Measurements from ENCODE around the gene AQP2. TPM values are rescaled to one million over a fixed set of nuclear protein-coding genes. Genes with fewer than 3 reads are reported as not detected.
"Not testable (repeated sequence)": the region's sequence is repeated elsewhere in the genome, so short reads cannot be mapped to it uniquely, and the experiment has no call there.

AQP2 gene
- polyA plus RNA-seq, 10 donors = 0.05 to 0.11 TPM; not detected in 8

- no peak for DNase-seq
Observed at GRCh38 chr12:49987625-49988303, 37.2 kb downstream of the AQP2 start.

DNA sequence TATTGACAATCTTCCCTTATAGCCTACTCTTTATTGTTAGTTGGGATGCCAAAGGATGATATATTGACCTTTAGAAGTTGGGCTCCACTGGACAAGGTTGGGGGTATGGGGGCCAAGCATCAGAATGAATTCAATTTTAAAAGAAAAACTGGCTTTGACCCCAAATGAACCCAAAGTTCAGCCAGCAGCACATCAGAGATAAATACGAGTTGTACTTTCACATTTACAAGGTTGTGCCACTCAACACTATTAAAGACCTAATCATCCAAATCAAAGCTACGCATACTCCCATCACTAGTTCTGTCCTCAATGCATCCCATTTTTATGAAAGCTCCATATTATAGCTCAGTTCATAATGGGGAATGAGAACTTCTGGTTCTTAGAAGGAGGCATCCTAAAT, 38.9 kb downstream of the AQP2 start:
- not testable (repeated sequence) for DNase-seq

GRCh38 chr12:49990273-49990672, 39.7 kb downstream of the AQP2 start:
- DNase-seq = no peak

DNA sequence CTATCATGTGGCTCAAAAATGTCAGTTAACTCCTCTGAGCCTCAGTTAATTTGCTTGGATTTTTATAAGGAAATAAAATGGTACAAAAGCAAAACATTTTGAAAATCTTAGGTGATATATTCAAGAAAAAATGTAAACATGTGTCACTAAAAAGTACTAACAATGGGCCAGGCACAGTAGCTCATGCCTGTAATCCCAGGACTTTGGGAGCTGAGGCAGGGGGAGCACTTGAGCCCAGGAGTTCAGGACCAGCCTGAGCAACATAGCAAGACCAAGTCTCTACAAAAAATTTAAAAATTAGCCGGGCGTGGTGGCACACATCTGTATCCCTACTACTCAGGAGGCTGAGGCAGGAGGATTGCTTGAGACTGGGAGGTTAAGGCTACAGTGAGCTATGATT, 47.9 kb downstream of the AQP2 start:
- no peak for DNase-seq

- no peak for DNase-seq
Observed at GRCh38 chr12:50003595-50003994, 53.1 kb downstream of the AQP2 start.

- no peak for DNase-seq
Observed at GRCh38 chr12:50004696-50005095, 54.2 kb downstream of the AQP2 start.

- DNase-seq = no peak
Observed at GRCh38 chr12:50005175-50005574, 54.6 kb downstream of the AQP2 start.

DNA sequence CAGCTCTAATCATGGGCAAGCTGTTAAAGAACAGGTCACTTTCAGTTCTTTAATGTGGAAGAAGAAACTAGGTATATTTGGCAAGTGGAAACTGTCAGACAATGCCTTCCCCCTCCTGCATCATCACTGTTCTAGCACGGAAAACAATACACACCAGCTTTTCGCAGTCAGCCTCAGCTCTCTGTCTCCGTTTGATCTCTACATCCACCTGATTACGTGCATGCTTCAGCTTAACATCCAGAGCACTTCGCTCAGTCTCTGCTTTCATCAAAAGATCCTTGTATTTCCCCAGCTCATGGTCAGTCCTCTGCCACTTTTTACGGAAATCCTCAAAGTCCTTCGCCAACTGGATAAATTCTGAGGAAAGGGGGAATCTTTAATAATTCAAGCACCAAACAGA, 55.7 kb downstream of the AQP2 start:
- DNase-seq = no peak

DNA sequence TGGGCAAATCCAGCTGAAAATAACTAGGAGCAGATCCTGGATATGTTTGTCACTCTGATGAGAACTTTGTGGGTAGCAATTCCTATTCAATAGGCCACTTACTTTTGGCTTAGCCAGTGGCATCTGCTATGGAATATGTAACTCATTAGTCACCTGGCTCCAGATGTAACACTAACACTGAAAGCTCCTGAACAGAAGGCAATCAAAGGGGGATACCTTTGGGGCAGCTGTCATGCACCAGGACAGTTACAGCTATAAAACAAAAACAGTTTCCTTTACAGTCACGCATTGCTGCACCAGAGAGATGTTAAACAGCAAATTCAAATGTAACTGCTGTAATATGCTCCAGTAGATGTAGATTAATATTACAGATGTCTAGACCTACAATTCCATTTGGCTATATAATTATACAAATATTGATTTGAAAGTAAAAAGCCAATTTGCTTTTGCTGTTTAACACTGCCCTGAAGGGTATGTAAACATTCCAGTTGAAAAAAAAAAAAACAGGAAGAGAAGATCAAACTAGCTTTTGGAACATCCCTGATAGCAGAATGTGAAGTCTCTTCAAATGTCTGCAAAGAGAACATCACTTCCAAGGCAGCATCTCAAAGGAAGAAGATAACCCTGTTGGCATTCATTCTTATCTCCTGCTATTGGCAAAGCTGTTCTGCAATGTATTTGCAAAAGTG, 56.4 kb downstream of the AQP2 start:
- no peak for DNase-seq

Other genes with a start within 250 kb of the AQP2 start
- 10 to 100 TPM; 22.4 to 37.9 (median 26.4) TPM for gene FMNL3, start 243.3 kb upstream of the AQP2 start, polyA plus RNA-seq (ENCODE audit: insufficient read length in 10 of 10)
- 100 to 1,000 TPM; 238 to 318 (median 275) TPM for gene TMBIM6, start 209.2 kb upstream of the AQP2 start, polyA plus RNA-seq (ENCODE audit: insufficient read length in 10 of 10)
- 10 to 100 TPM; 28.5 to 38.6 (median 32.4) TPM for gene NCKAP5L, start 122.3 kb upstream of the AQP2 start, polyA plus RNA-seq (ENCODE audit: insufficient read length in 10 of 10)
- gene BCDIN3D, start 107.6 kb upstream of the AQP2 start, polyA plus RNA-seq (ENCODE audit: insufficient read length in 10 of 10) = 1 to 10 TPM; 4.2 to 6.2 (median 4.9) TPM
- gene FAIM2, start 46.8 kb upstream of the AQP2 start, polyA plus RNA-seq (ENCODE audit: insufficient read length in 10 of 10) = 10 to 100 TPM in 2 of 10 donors, 1 to 10 TPM in 8; 5.3 to 14.0 (median 7.7) TPM
- under 1 TPM; 0.22 to 0.67 (median 0.54) TPM for gene AQP5, start 11.1 kb downstream of the AQP2 start, polyA plus RNA-seq (ENCODE audit: insufficient read length in 10 of 10)
- gene AQP6, start 22.2 kb downstream of the AQP2 start, polyA plus RNA-seq (ENCODE audit: insufficient read length in 10 of 10) = under 1 TPM in 9 of 10 donors, not detected in 1; 0.08 to 0.24 (median 0.16) TPM
- gene RACGAP1, start 74.8 kb downstream of the AQP2 start, polyA plus RNA-seq (ENCODE audit: insufficient read length in 10 of 10) = 10 to 100 TPM; 19.3 to 41.4 (median 28.6) TPM
- gene ASIC1, start 106.9 kb downstream of the AQP2 start, polyA plus RNA-seq (ENCODE audit: insufficient read length in 10 of 10) = 10 to 100 TPM in 5 of 10 donors, 1 to 10 TPM in 5; 7.7 to 15.1 (median 10.0) TPM
- 10 to 100 TPM; 39.8 to 72.4 (median 55.1) TPM for gene SMARCD1, start 134.6 kb downstream of the AQP2 start, polyA plus RNA-seq (ENCODE audit: insufficient read length in 10 of 10)
- 10 to 100 TPM; 17.8 to 66.4 (median 51.3) TPM for gene GPD1, start 153.3 kb downstream of the AQP2 start, polyA plus RNA-seq (ENCODE audit: insufficient read length in 10 of 10)
- gene COX14, start 161.5 kb downstream of the AQP2 start, polyA plus RNA-seq (ENCODE audit: insufficient read length in 10 of 10) = 10 to 100 TPM; 32.3 to 45.6 (median 40.0) TPM
- gene CERS5, start 216.6 kb downstream of the AQP2 start, polyA plus RNA-seq (ENCODE audit: insufficient read length in 10 of 10) = 10 to 100 TPM; 31.7 to 62.3 (median 43.8) TPM

Measured in muscle of back (tissue), 11 donors.